Gastrocnemius medialis (tissue), 4 donors: ENCODE measurements around the gene GLRX2.

Experiments
- CTCF ChIP-seq, 5 experiments: fragments of 450-650 bp in 3 of 5; fragments of 200-600 bp in 2 of 5; sonication (generic) in 2 of 5; IDR thresholded peaks in 4 of 5; conservative IDR thresholded peaks in 1 of 5; 1 replicate in 4 of 5; 2 replicates in 1 of 5; pipeline ENCODE4 v1.5.1; 2016 to 2019; ENCODE audit warnings: antibody characterized with exemption in 5 of 5, mild to moderate bottlenecking in 3 of 5, moderate library complexity in 3 of 5
- POLR2A ChIP-seq, 2 donors: fragments of 450-650 bp; IDR thresholded peaks; one replicate each; pipeline ENCODE4 v1.6.1; 2017; ENCODE audit warnings: antibody characterized with exemption in 2 of 2, mild to moderate bottlenecking in 2 of 2, moderate library complexity in 2 of 2

- TF ChIP-seq CTCF (IDR thresholded peaks at IDR 0.05 in 4 of 5, conservative IDR thresholded peaks at IDR 0.05 in 1 of 5): no peak
- TF ChIP-seq POLR2A (IDR thresholded peaks at IDR 0.05): no peak
Observed at GRCh38 chr1:193094112-193094511, 11.1 kb downstream of the GLRX2 start.
